Suppressor macrophage treated with lipopolysaccharide for 4 hours (primary cell): ENCODE data around the gene MBD6.

Experiments used
- DNase-seq: peaks from one replicate; pipeline ENCODE4 v3.0.0-alpha.2; 2020

Gene MBD6

DNA sequence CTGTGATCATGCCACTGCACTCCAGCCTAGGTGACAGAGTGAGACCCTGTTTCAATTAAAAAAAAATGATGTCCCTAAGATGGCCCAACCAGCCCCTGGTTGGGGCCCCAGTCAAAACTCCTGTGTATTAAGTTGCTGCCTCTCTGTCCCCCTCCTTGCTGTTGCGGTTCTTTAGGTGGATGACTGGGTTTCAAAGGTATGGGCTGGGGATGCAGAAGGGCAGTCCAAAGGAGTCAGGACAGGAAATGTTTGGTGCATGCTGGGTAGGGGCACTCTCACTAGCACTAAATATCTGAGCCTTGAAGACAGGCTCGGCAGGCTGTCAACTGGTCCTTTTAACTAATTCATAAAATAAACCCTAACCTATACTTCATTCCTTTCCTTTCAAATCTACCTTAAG is 56.4 kb downstream of the MBD6 start:
- DNase-seq: no peak
